Osteocyte (in vitro differentiated cells): ENCODE data around the gene TEX36. TPM values are rescaled to one million over a fixed set of nuclear protein-coding genes. Genes with fewer than 3 reads are reported as not detected.
"Not testable (repeated sequence)": the region's sequence is repeated elsewhere in the genome, so short reads cannot be mapped to it uniquely, and the experiment has no call there.

Experiments used
- DNase-seq: peaks from one replicate; pipeline ENCODE4 v3.0.0; 2021; ENCODE audit warnings: mixed read lengths; ENCODE audit not compliant: unreplicated experiment; ENCODE audit errors: extremely low spot score
- H3K27ac Mint-ChIP-seq: one replicate; pipeline ENCODE4 v1.8.0; 2021; ENCODE audit warnings: mild to moderate bottlenecking, mixed read lengths; ENCODE audit not compliant: unreplicated experiment
- H3K27me3 Mint-ChIP-seq: one replicate; pipeline ENCODE4 v1.8.0; 2021; ENCODE audit warnings: mixed read lengths; ENCODE audit not compliant: unreplicated experiment
- H3K36me3 Mint-ChIP-seq: one replicate; pipeline ENCODE4 v1.8.0; 2021; ENCODE audit warnings: mixed read lengths; ENCODE audit not compliant: unreplicated experiment
- H3K4me1 Mint-ChIP-seq: one replicate; pipeline ENCODE4 v1.8.0; 2021; ENCODE audit warnings: mixed read lengths; ENCODE audit not compliant: unreplicated experiment
- H3K4me3 Mint-ChIP-seq: one replicate; pipeline ENCODE4 v1.8.0; 2021; ENCODE audit warnings: mild to moderate bottlenecking, moderate library complexity, mixed read lengths; ENCODE audit not compliant: unreplicated experiment
- H3K9me3 Mint-ChIP-seq: one replicate; pipeline ENCODE4 v1.8.0; 2021; ENCODE audit warnings: mixed read lengths; ENCODE audit not compliant: unreplicated experiment
- CTCF ChIP-seq: fragments of 200-600 bp; sonication (generic); IDR thresholded peaks from 2 replicates; pipeline ENCODE4 v1.5.0; 2021; ENCODE audit warnings: antibody characterized with exemption, mild to moderate bottlenecking, moderate library complexity
- total RNA-seq: library from RNA; stranded (reverse); gene quantifications from 2 replicates; pipeline ENCODE4 v1.2.1, GENCODE V29; 2021

The TEX36 gene
- total RNA-seq, 1 donor from 2014 or later = not detected

GRCh38 chr10:125620401-125620800 is 62.6 kb downstream of the TEX36 start:
- no peak overlapping the region for H3K27ac Mint-ChIP-seq
- H3K9me3 Mint-ChIP-seq = peaks cover 12% of the 10 kb centered on the region
- no peak overlapping the region for H3K4me3 Mint-ChIP-seq
- H3K36me3 Mint-ChIP-seq = no peaks in the 10 kb centered on the region
- H3K4me1 Mint-ChIP-seq = no peaks in the 10 kb centered on the region
- TF ChIP-seq CTCF = no peak
- no peak for DNase-seq
- no peaks in the 10 kb centered on the region for H3K27me3 Mint-ChIP-seq

DNA sequence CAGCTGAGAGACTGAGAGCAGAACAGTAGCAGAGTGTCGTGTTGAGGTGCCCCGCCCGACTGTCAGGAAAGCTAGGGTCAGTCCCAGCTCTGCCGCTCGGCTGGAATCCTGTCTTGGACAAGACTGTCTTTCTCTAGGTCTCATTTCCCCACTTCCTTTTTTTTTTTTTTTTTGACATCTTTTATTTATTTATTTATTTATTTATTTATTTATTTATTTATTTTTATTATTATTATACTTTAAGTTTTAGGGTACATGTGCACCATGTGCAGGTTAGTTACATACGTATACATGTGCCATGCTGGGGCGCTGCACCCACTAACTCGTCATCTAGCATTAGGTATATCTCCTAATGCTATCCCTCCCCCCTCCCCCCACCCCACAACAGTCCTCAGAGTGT is 69.9 kb downstream of the TEX36 start:
- H3K27me3 Mint-ChIP-seq, H3K9me3 Mint-ChIP-seq, H3K36me3 Mint-ChIP-seq, H3K27ac Mint-ChIP-seq, H3K4me3 Mint-ChIP-seq, H3K4me1 Mint-ChIP-seq: not testable (repeated sequence)
- DNase-seq = peak; percentile 49

DNA sequence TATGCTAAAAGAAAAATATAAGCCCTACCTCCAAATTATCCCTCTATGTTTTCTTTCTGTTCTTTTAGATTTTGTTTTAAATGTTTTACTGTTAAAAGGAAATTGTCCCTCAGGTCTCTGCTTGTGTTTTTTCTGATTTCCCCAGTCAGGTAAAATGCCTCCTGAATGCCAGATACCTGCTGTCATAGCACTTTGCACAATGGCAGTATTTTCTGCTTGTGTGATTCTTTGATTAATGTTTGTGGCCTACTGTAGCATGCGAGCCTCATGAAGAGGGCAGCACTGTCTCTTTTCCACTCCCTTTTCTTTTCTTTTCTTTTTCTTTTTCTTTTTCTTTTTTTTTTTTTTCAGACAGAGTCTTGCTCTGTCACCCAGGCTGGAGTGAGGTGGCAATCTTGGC is 71.2 kb downstream of the TEX36 start:
- Mint-ChIP-seq H3K9me3 (peaks cover 2% of the 10 kb centered on the region), H3K27ac (no peak overlapping the region), H3K36me3 (no peaks in the 10 kb centered on the region), H3K4me1 (no peaks in the 10 kb centered on the region), H3K27me3 (no peaks in the 10 kb centered on the region), H3K4me3 (no peak overlapping the region)
- DNase-seq = no peak
- TF ChIP-seq CTCF = no peak

- Mint-ChIP-seq H3K4me3 (no peak overlapping the region), H3K9me3 (peaks cover 4% of the 10 kb centered on the region), H3K27me3 (no peaks in the 10 kb centered on the region), H3K4me1 (no peaks in the 10 kb centered on the region), H3K36me3 (no peaks in the 10 kb centered on the region), H3K27ac (no peak overlapping the region)
- TF ChIP-seq CTCF = no peak
- DNase-seq = no peak
These were observed 71.7 kb downstream of the TEX36 start for GRCh38 chr10:125611216-125611615.

DNA sequence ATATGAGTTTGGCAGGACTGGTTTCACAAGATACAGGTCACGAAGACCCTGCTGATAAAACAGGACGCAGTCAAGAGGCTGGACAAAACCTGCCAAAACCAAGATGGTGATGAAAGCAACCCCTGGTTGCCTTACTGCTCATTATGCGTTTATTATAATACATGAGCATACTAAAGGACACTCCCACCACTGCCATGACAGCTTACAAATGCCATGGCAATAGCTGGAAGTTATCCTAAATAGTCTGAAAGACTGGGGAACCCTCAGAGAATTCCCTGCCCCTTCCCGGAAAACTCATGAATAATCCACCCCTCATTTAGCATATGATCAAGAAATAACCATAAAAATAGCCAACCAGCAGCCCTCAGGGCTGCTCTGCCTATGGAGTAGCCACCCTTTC is 73.1 kb downstream of the TEX36 start:
- DNase-seq = no peak
- no peaks in the 10 kb centered on the region for H3K27me3 Mint-ChIP-seq
- TF ChIP-seq CTCF = no peak
- no peak overlapping the region for H3K27ac Mint-ChIP-seq
- no peak overlapping the region for H3K4me3 Mint-ChIP-seq
- H3K36me3 Mint-ChIP-seq = no peaks in the 10 kb centered on the region
- peaks cover 4% of the 10 kb centered on the region for H3K9me3 Mint-ChIP-seq
- H3K4me1 Mint-ChIP-seq = no peaks in the 10 kb centered on the region

DNA sequence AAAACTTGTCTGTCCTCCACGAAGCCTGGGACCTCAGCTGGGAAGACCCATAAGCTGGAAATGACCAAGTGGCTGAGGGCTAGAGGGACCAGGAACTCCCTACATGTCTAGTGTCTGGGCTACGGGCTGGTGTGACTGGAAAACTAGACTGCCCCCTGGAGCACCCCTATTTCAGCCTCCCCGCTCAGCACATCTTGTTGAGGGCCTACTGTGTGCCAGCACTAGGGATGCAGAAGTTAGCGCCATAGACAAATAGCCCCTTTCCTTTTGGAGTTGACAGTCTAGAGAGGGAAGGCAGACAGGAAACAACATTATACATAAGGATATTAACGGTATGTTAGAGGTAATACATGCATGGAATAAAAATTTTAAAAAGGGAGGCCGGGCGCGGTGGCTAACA is 74.5 kb downstream of the TEX36 start:
- Mint-ChIP-seq H3K27ac (no peak overlapping the region), H3K4me3 (no peak overlapping the region), H3K36me3 (no peaks in the 10 kb centered on the region), H3K4me1 (no peaks in the 10 kb centered on the region), H3K9me3 (peaks cover 4% of the 10 kb centered on the region), H3K27me3 (no peaks in the 10 kb centered on the region)
- peak; percentile 57 for DNase-seq
- TF ChIP-seq CTCF = no peak
